Stimulated activated CD4-positive, alpha-beta T cell treated with anti-CD3 and anti-CD28 coated beads, Interleukin-1b, Interleukin-23, amount 100 ng/mL, for 4 hours (primary cell): ENCODE results near the gene CBX3.
"Not testable (repeated sequence)": the region's sequence is repeated elsewhere in the genome, so short reads cannot be mapped to it uniquely, and the experiment has no call there.

ENCODE experiments used
- DNase-seq, 2 donors: peaks; one replicate each; pipeline ENCODE4 v3.0.0-alpha.2; 2020; ENCODE audit warnings: low read depth in 2 of 2

The CBX3 gene

DNA sequence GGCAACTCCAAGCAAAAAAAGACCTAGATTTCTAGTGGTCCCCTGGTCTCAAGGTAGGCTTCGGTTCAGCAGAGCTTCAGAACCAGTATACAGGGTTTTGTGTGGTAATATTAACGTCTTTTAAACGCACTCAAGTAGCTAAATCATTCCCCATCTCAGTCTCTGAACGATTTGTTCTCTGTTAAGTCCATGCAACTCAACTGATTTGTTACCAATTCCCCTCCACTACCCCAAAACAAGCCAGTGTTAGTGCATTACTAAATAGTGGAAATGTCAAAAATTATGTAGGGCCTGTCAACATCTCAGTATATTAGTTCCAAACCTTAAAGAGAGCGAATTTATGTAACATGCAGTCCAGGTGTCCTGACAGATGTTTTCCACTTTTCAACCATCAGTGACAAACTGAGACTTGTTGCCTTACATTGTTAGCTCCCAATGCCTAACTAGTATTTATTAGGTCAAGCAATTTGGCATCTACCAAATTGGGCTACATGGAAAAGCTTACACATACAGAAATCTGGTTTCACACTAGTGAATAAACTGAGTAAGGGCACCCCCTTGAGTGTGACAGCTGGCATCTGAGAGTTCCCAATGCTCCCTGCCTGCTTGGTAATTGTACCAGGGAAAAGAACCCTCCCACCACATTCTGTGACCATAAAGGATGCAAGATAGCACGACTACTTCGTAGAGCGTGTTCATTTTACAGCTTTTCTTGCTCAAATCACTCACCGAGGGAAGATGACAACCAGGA, 13.2 kb upstream of the CBX3 start:
- DNase-seq, result no peak

DNA sequence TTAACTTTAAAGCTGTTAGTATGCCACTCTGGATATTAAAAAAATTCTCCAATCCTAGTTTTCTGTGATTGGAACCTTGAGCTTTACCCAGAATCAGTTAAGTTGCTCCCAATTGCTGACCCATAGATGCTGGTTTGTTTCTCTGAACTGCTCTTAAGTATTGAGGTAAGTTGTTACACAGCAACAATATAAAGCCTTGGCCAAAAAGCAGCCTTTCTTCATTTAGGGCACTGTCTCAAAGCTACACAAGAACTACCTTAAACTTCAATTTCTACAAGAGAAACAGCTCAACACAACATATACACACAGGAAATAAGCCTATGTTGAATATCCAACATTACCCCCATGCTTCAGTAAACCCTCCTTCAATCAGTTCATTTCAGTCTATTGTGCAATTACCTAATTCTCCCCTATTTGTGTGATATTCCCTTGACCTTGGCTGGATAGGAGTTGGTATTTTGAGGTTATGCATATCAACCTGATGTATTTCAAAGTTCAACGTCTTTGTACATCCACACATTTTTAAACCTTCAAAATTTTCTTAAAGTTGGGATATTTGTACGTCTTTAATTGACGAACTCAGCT, 12.5 kb upstream of the CBX3 start:
- no peak for DNase-seq

DNA sequence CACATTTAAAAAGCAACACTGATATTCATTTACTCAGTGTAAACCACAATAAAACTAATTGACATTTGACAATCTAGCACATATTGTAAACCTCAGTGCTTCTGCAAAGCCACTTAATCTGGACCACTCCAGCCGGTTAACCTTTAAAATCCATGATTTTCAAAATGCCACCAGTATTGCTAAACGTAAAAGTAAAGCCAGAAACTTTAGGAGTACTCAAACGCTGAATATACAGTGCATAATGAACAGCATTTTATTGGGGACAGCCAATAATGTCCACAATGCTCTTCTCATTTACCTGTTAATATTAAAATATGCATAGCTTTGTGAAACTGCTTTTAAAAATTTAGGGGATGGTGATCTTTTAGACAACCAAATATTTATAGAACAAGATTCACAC, 11.8 kb upstream of the CBX3 start:
- no peak for DNase-seq

DNA sequence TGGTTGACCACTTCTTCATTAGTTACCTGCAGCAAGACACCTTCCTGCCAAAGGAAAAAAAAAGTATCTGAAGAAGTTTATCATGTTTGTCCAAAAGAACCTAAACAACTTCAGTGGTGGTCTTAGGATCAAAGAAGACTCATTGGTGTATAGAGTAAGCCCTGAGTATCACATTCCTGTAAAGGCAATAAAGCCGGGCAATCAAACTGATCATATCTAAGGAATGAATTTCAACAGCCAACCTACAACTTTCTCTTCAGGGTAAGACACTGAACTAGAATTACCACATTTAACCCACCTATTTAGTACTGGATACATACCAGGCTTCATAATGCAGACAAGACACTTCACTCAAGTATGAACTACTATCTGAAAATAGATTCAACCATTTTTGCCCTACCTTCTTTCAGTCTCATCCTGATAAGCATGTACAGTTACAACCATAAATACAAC, 11.1 kb upstream of the CBX3 start:
- no peak for DNase-seq

DNA sequence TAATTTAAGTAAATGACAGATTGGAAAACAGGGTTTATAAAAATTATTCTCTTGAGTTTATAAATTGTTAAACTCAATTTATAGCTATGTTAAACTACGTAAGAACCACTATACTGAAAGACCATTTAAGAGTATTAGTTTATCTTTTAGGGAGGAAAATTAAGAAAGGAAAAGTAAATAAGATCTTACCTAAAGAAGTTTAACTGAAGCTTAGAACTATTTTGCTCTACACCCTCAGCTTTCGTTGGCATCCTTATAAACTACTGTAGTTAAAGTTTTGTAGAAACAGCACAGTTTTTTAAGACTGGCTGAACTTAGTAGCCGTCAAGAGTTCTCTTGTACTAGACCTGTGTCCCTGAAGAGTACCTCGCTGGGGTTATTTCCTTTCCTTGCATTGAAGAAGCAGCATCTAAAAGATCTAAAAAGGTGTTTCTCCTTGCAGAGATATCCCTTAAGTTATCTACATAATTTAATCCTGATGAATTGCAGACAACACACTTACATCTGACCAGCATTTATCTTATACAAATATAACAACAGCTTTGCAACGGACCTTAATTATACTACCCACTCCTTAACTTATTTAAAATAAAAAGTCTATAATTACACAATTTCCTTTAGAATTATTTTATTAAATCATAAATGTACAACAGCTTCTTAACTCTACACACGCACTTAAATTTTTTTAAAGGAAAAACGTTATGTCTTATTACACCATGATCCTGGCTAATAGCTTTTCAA, 10.1 kb upstream of the CBX3 start:
- DNase-seq, result no peak

DNA sequence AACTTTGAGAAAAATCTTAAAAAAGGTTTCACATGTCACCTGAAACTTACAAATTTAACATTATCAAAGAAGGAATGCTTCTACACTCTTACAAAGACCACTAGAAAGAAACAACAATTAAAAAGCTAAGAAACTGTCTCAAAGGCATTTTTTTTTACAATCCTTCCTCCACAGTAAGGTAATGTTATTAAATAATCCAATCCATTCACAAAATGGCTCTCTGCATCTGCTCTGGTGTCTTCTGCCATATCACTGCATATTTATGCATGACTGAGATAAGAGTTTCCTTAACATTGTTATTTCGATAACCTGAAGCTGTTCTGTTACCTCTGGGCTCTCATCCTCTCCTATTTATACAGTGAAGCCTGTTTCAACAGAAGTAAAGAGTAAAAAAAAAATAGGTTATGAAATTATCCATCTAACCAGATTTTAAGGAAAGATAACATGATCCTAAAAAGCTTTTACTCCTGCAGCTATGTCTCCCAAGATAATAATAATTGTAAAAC, 9.5 kb upstream of the CBX3 start:
- no peak for DNase-seq

DNA sequence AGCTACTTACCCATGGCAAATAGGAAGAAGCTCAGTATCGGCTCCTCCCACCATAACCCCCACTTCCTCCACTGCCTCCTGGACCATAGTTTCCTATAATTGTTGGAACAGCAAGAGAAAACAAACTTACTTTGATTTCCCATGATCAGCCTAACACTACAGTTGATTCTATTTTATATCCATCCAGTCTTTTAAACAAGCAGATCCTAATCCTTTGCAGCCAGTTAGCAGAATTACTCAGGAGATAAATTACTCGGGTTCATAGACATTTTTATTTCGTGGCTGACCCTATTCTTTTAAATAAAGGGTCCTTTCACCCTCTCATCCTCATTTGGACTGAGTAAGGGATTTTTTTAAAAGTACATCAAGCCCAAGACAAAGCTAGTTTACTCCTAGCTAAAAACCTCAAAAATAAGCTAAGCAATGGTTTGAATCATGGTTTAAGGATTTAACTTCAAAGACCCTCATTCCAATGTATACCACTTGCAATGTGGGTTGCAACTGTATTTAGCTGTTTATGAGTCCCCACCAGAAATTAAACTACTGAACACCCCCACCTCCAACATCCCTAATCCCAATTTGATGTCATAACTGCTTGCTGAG, 9.0 kb upstream of the CBX3 start:
- DNase-seq, result no peak

DNA sequence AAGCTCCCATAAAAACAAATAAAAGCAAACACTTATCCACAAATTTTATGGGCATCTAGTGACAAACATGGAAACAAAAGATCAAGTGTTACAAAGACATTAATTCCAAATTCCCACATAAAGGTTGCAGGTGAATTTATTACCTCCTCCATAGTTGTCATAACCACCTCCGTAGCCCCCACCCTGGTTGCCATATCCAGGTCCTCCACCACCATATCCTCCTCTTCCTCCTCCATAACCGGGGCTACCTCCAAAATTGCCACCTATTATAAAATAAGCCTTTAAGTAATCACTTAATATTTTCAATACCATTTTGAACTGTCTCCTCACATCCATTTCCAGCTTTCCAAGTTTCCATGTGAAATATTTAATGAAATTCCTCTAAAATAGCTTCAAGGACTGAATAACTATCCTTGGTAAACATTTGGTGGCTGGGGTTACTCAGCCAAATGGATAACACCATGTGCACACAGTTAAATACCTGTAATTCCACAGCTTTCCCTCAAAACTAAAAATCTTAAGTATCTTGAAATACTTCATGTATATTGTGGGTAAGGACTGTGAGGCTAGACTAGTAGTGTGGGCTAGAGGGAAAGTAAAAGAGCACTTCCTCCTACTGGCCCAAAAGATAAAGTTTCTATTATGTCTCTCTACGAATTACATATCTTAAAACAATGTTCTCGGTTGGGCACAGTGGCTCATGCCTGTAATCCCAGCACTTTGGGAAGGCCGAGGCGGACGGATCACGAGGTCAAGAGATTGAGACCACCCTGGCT, 7.9 kb upstream of the CBX3 start:
- no peak for DNase-seq

DNA sequence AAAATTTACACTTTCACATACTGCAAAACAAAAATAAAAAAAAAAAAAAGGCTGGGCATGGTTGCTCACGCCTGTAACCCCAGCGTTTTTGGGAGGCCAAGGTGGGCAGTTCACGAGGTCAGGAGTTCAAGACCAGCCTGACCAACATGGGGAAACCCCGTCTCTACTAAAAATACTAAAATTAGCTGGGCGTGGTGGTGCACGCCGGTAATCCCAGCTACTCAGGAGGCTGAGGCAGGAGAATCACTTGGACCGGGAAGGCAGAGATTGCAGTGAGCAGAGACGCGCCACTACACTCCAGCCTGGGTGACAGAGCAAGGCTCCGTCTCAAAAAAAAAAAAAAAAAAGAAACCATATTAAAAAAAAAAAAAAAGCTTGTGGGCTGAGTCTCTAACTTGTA, 6.8 kb upstream of the CBX3 start:
- not testable (repeated sequence) for DNase-seq

DNA sequence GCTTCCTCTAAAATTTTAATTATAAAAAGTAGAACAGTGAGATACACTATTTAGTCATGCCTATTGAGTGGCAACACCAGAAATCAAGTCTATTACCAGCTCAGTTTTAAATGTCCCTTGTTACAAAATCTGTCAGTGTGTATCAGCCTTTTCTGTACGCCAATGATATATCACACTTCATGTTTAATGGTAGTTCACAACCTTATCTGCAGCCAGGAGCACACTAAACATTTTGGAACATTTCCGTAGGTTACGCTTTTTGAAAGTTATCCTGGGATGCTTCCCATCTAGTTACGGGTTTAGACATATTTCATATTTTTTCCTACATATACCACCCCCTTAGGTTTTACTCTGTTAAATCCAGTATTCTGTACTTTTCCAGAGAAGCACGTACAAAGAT, 6.4 kb upstream of the CBX3 start:
- no peak for DNase-seq

DNA sequence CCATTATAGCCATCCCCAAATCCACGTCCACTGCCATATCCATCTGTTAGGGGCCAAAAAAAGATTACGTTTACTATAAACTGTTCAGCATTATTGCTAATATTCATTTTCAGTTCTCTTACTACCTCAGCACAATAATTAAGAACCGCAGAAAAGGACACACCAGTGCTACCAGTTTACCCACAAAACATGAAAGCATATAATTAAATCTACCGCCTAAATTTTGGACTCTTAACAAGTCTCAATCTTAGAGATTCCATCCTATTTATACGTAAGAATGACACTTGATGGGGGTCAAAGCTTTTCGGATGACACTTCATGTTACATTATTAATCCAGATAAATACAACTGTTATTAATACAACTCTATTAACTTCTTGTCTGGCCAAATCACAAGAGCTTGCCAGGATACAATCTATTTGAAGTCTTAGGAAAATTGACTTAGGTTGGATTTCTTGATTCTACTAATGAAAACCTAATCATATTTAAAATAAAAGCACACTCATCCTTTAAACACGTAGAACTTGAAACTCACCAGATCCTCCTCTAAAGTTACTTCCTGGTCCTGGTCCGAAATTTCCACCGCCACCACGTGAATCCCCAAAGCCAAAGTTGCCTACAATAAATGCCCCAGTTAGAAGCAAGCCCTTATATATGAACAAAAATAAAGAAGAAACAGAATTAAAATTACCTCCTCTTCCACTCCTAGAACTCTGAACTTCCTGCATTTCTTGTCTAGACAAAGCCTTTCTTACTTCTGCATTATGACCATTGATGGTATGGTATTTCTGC, 5.5 kb upstream of the CBX3 start:
- no peak for DNase-seq

DNA sequence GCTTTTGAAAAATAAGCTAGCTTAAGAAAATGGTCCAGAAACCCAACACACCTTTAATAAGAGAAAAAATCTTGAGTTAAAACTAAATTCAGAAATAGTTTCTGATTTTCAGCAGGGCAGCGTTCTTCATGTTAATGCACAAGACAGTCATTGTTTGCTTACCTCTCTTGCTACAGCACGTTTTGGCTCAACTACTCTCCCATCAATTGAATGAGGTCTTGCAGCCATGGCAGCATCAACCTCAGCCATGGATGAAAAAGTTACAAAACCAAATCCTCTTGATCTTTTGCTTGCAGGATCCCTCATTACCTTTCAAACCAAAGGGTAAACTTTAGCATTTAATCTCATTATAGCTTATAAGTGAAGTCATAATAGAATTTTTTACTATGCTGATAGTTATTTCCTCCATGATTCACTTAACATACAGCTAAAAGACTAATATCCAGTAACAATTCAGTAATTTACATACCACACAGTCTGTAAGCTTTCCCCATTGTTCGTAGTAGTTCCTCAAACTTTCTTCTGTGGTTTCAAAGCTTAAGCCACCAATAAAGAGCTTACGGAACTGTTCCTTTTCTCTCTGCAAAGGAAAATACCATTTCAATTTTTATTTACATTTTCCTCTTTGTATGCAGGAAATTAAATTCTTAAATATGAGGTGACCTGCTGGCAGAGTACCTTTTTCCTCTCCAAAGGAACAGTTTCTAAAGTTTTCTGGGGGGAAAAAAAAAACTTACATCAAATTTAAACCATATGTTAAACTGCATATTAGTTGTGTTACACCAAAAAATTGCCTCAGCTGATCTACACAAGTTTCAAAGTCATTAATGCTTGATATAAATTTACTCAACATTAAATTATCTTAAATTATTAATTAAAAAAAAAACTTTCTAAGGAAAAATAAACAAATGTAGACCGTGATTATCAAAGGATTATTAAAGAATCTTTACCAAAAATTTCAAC, 4.1 kb upstream of the CBX3 start:
- no peak for DNase-seq

DNA sequence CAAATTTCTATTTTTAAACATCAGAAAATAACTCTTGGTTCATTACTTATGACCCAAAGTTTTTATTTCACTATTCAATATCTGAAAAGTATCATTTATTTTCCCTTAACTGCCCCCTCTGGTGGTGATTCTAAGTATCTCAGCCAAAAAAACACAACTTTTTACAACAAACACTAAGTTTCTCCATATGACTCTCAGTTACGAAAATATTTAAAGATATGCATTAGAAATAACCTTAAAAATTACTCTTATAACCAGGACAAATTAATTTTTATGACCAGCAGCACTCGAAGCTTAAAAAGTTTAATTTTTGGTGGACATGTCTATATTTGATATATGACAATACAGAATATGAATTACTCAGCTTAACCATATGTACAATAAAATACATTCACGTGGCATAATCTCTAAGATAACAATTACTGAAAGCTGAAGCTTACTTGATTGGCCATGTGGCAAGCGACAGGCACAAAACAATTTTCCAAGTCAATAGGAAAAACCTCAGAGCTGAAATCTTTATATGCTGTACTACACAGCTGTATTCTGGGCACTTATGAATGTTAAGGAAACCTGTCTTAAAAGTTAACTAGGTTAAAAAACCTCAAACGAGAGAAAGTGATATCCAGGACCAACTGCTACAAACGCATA, 3.3 kb upstream of the CBX3 start:
- DNase-seq, result peak in 1 of 2 donors; percentile 36

DNA sequence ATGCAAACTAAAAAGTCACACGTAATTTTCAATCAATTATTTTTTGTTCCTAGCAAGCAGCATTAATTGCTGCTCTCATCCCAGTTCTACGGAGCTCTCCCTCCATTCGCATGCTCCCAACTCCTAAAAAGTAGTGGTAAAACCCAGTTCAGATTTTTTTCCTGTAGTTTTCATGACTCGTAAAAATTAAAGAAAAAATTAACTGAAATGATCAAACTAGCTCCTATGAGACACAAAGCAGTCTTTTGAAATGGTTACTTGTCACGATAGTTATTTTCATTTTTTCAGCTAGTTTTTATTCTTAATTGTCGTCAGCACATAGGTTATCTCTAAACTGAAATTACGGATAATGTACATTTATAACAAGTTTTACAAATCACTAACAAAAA, 2.8 kb upstream of the CBX3 start:
- DNase-seq, result no peak

DNA sequence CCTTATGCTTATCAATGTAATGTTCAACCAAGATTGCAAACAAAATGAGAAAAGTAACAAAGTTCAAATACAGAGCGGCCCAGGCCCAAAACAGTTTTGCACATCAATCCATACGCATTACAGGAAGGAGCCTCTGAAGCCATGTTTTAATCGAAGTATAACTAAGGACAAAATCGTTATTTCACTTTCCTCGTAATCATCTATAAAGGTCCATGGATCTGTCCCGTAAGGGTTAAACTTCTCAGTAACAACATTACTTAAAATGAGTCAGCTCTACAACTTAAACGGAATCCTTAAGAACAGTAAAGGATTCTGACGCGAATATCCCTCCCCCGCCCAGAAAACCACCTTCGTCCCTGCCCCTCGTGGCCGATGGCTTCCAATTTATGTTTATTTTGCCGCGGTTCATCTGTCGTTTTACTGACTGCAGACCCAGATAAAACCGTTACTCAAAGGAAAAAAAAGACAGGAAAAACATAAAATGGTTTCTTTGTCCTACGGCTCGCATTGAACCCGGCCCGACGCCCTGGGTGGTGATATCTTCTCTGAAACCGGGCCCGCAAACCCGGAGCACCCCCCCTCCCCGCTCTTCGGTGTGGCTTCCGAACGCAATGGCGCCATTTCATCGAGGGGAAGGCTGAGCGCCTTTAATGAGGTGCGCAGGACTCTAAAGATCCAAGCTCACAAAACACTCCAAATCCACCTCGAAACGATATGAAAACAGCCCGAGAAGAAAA, 2.1 kb upstream of the CBX3 start:
- DNase-seq, result peak; percentile 47 to 48

DNA sequence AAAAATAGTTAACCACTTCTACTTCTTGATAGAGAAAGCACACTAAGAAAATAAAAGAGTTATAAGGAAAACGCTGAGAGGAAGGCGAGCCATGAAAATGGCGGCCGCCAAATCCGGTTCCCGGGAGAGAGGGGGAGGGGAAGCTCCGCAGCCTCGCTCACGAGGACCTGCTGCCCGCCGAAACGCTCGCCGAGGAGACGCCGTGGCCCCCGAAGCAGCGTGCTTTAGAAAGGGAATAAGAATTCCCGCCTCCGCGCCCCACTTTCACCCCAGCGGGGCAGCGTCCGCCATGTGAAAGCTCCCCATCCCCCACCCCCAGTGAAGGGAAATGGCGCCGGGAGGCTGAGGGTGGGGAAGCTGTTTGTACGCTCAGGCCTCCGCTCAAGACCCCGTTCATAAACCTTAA, 1.5 kb upstream of the CBX3 start:
- peak; percentile 66 to 69 for DNase-seq

DNA sequence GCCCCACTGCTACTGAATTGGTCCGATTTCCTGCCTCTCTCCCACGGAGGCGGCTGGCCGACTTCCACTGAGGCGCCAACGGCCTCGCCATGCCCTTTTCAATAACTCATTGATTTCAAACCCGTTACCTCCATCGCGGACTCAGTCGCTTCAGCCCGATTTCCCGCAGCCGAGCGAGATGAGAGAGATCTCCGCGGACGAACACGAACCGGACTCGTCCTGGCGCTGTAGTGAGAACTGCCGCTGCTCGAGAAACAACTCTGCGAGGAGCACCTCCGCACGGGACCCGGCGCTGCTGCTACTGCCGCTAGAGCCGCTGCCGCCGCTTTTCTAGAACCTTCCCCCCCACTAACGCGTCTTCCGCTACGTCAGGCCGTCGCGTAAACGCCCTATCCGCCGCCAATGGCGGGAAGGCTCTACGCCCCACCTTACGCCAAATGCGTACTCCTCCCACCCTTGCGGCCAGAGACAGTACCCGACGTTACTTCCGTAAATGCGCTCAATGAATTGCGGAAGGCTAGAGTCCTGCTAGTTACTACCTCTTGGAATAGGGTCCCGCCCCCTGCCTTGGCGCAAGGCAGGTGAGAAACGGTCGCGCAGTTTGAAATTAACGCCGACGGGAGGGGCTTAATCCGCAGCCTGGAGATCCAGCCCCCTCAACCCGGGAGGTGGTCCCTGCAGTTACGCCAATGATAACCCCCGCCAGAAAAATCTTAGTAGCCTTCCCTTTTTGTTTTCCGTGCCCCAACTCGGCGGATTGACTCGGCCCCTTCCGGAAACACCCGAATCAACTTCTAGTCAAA, 900 bp upstream of the CBX3 start, which contains the start of gene HNRNPA2B1:
TSS of gene HNRNPA2B1 (minus strand) at position 303 of the 803 bp plus-strand sequence. CDS start at position 134, 169 bp downstream.
- DNase-seq, result peak; percentile 93 to 98
